ENCODE data around the gene NCOA1.

Gene NCOA1

DNA sequence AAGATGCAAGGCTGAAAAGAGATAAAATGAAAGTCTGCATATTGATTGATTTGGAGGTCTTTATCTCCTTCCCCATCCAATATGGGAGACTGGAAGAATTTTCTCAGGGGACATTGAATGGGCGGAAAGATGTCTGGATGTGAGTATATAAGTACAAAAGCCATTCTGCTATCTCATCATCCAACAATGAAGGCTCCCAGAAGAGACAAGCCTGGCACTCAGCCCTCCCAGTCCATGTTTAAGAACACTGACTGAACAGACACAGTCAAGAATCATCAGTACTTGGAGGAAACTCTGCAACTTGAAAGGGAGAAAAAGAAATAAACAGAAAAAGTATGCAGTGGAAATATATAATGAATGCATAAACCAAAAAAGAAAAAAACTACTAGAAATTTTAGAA, 221.2 kb downstream of the NCOA1 start:
- no peak for DNase-seq

DNA sequence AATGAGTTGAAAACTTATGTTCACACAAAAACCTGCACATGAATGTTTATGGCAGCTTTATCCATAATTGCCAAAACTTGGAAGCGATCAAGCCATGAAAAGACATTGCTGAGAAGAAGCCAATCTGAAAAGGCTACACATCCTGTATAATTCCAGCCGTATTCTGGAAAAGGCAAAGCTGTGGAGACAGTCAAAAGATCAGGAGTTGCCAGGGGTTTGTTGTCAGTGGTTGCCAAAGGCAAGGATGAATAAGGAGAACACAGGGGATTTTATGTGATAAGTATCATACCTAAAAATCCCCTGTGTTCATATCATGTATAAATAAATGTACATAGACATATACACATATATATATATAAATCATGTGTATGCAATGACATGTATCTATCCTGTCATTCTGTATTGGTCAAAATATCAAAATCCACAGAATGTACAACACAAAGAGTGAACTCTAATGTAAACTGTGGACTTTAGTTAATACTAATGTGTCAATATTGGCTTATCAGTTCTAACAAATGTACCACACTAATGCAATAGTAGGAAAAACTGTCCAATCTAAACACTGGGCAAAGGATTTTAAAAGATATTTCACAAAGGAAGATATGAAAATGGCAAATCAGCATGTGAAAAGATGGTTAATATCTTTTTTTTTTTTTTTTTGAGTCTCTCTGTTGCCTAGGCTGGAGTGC, 226.4 kb downstream of the NCOA1 start:
- DNase-seq, result no peak

DNA sequence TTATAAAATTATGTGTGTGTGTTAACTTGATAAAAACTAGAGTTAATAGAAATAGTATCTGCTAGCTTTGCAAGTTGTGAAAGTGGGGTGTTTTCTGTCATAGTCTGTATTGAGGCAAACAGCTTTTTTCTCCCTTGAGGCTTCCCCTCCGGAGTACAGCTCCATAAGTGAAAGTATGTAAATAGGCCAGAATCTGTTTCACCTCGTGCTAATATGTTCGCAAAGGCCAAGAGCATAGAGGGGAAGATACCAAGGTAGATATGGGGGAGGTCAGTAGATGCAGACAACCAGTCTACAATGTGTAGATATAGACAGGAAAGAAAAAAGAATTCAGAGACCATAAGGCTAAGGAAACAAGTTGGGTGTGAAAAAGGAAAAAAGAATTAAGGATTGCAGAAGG, 229.3 kb downstream of the NCOA1 start:
- DNase-seq, result no peak

DNA sequence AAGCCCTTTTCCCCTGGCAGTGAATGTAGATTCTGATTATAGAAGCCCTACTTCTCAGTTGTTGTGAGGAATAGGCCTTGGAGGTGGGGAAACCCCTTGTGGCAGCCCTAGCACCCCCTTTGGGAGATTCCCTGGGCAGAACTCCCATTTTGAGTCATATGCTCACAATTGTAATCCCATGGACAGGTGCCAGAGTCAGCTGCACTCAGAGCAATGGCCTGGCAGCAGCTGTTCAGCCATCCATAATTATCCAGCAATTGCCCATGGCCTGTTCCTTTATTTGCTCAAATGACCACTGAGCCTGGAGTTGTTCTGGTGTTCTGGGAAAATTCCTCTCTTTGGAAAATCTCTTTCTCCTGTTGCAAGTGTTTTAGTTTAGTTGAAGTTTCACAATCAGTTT, 230.4 kb downstream of the NCOA1 start:
- no peak for DNase-seq

DNA sequence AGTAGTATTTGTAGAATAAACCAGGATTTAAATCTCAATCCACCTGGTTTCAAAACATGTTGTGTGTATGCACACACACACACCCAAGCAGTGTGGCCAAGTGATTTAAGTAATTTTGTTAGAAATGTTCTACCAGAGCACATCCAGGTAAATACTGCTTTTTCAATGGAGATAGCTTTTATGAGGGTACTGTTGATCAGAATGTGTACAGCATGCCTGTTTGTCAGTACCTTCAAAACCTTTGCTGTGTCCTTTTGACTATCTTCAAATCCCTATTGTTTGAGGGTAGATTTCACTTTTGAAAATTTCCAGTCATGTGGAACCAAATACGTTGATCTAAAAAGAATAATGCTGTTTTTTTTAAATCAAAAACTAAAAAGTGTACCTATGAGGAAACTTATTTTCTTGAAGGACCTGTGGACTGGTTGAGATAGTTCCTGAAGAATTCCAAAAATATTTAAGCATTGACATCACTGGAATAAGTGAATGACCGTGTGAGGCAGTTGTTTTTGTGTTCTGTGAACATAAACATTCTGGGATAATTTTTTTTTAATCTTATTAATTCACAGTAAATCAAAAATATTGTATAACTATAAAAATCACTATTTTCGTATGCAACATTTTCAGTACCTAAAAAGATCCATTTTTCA, 231.2 kb downstream of the NCOA1 start:
- no peak for DNase-seq

DNA sequence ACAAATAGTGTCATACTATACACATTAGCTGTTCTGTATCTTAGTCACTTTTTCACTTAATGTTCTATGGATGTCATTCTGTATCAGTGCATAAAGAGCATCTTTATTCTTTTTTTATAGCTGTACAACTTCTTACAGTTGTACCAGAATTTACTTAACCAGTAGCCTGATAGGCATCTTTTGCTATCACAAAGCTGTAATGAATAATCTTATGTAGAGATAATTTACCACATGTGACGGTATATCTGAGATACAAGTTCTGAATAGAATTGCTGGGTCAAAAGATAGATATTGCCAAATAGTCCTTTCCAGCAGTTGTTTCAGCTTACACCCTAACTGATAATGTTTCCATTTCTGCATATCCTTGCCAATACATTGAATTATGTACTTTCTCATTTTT, 232.1 kb downstream of the NCOA1 start:
- DNase-seq, result no peak

DNA sequence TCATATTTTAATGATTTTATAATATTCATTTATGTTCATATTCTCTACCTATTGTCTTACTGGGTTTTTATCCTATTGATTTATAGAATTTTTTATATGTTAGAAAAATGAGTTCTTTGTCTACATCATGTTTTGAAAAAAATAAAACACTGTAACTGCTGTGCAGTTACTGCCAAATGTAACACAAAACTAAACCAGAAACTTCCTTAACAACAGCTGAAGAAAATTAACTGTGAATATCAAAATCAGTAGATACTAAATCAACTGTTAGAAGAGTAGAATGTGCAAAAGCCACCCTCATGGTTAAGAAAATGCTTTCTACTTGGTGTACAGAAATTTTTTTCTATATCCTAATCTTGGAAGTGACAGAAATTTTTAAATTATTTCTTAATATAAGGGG, 232.6 kb downstream of the NCOA1 start:
- DNase-seq, result no peak

DNA sequence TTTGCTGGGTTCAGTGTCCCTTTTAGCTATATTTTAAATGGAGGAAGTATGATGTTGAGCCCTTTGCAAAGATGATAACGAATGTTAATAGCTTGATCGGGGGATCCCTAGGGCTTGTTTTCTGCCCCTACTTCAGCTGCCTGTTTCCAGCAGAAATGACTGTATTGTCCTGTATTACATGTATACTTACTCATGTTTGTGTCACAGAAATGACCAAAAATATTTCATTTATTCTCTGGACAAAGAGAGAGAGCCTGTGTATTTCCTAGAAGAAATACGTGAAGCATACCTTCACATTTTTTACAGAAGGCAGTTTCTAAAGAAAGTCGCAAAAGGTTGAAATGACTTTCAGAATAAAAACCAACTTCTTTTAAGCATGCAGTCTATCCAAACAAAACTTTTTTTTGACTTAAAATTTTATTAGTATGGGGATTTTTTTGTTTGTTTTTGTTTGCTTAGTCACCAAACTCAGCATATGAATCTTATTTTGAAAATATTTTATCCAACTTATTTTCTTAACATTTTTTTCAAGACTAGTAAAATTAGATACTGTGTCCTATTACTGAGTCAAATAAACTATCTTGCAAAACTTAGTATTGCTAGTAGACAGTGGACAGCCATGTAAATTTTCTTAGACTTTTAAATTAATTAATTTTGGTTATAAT, 233.2 kb downstream of the NCOA1 start:
- no peak for DNase-seq

DNA sequence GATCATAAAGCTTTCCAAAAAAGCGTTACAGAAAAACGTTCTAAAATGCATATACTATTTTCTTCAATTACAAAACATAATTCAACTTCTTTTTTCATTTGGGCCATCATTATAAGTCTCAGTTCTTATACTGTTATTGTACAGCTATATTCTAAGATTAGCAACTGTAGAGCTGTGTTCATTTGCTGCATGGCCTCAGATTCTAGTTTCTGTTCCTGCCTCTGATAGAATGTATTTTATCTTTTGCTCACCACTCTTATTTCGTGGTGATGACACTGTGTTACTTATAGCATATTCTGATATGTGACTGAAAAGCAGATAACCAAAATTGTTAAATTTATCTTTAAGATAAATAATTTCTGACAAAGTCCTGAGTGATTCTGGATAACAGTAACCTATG, 234.9 kb downstream of the NCOA1 start:
- no peak for DNase-seq

DNA sequence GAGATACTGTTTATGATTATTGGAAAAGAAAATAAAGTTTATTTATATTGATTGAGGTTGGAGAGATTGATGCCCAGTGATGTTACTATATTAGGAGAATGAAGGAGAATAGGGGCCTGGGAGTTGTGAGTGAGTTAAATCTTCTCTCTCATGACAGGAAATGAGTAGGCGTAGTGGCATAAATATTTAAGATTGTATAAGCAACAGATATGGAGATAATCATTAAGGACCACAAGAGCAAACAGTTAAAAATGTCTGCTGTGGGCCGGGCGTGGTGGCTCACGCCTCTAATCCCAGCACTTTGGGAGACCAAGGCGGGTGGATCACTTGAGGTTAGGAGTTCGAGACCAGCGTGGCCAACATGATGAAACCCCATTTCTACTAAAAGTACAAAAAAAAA, 239.4 kb downstream of the NCOA1 start:
- no peak for DNase-seq

DNA sequence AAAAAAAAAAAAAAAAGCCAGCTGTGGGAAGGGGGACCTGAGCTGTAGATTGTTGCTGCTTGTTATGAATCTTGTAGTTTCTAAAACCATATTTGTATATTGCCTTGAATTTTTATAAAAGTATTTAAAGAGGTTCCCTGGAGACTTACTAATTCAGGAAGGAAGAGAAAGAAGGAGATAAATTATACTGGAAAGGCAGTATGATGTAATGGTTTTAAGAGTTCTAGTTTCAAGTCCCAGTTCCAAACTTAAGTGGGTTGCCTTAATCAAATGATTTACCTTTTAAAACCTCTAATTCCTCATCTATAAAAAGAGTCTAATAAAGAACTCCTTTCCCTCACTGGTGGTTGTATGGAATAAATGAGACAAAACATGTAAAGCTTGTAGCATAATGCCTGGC, 240.0 kb downstream of the NCOA1 start:
- no peak for DNase-seq

DNA sequence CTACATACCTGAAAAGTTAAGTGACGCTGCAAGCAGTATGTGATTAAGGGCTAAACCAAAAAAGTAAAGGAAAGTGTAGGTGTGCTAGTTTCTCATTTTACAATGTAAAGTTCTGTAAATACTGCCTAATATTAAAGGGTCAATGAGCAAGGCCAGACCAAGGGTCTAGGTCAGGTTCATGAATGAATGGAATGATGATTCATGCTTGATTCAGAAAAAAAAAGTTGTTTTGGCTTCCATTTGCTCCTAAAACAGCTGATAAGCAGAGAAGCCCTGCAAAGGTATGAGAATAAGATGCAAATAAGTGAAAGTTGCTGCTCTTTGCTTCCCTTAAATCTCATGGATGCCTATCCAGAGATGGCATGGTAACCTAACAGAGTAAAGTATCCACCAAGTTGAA, 240.9 kb downstream of the NCOA1 start:
- no peak for DNase-seq

DNA sequence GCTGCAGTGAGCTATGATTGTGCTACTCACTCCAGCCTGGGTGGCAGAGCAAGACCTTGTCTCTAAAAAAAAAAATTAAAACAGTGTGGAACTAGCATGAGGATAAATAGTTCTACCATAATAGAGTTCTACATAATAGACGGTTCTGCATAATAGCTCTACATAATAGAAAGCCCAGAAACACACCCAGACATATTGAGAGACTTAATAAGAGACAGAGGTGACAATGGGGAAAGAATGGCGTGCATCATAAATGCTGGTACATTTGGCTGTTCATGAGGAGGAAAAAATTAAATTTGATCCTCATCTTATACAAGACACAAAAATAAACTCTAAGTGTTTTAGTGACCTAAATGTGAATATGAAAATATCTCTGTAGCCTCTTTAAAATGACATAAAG, 243.7 kb downstream of the NCOA1 start:
- peak; percentile 32 for DNase-seq

DNA sequence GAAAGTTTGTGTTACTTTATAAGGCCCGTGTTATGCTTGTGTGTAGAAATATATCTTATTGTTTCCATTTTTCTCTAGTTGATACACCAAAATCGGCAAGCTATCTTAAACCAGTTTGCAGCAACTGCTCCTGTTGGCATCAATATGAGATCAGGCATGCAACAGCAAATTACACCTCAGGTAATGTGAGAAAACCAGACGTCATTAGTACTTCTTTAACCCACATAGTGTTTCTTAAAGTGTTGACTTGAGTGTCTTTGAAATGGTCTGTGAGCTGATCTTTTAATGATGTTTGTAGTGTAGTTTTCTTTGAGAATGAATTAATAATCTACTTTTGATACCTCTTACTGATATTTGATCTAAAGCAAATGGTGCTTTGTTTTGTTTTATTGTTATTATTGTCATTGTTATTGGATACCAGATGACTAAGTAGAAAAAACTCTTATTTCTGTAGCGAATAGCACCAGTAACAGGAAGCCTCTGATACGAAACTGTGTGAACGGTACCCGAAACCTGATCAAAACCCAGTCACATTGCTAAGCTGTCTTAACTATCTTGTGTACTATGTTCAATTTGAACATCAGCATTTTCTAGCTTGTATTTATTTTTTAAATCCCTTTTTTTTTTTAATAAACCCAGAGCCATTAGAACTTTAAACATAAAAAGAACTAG, 248.4 kb downstream of the NCOA1 start:
- DNase-seq, result no peak

DNA sequence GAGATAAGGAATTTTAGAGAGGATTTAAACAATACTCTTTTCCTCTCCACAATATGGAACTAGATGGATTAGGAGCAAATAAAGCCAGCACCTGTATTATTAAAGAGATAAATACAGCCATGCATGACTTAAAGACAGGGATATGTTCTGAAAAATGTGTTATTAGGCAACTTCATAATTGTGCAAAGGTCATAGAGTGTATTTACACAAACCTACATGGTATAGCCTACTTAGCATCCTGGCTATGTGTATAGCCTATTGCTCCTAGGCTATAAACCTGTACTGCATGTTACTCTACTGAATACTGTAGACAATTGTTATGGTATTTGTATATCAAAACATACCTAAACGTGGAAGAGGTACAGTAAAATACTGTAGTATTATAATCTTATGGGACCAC, 249.1 kb downstream of the NCOA1 start:
- DNase-seq, result no peak

DNA sequence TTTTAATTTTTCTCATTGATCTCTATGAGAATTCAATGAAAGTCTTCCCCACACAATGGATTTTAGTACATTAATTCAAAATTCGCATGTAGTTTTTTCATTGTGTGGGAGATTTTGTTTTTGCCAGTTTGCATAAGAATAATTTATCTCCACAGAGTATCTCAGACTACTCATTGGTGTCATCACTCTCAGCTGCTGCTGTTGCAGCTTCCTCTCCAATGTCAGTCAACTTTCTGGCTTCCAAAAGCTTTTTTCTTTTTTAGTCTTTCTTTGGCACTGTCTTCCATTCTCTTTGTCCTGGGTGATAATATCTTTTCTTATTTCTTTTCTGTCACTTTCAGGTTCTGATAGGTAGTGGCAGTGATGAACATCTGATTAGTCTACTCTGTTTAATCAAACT, 251.7 kb downstream of the NCOA1 start:
- no peak for DNase-seq

DNA sequence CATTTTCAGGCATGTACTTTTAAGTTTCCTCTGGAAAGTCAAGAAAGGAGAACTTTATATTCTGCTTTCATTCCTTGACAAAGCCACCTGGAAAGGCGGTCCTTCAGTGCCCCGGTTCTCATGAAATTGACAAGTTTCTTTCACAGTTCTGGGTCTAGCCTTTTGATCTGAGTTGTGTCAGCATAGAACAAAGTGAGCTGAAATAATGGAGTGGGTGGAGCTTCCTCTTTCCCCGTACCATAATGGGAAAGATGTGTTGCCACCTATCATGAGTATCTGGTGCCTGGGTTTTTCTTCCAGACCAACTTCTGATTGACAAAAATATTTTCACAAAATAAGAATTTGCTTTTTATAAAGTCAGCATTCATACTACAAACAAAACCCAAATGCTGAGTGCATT, 252.9 kb downstream of the NCOA1 start:
- no peak for DNase-seq

DNA sequence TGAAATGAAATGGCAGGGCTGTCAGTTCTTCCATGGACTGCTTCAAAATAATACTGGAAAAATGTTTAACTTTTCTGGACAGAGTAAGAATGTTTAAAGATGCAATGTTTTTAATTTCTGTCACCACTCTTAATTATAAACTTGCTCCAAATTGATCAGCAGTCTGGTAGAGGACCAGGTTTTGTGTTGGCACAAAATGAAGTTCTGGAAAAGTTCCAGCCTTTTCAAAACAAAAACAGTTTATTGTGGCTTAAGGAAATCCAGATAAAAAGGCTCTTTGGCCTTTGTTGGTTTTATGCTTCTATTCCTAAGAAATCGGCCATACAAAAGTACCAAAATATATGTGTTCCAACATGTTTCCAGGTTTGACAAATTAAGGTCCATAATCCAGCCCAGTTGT, 253.3 kb downstream of the NCOA1 start:
- DNase-seq, result no peak

DNA sequence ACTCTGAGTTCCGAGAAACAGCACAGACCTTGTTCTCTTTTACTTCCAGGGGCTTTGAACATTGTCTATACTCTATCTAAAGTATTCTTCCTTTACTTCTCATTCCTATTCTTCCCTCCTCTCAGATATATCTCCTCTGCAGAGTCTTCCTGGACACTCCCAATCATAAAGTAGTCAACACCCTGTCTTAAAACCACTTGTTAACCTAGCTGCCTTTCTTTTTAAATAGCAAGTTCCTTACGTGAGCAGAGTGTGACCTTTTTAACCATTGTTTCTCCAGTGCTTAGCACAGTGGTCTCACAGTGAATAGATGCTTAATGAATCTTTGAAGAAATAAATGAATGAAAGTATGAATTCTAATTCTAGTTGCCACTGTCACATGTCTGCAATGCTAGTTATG, 254.8 kb downstream of the NCOA1 start:
- no peak for DNase-seq

DNA sequence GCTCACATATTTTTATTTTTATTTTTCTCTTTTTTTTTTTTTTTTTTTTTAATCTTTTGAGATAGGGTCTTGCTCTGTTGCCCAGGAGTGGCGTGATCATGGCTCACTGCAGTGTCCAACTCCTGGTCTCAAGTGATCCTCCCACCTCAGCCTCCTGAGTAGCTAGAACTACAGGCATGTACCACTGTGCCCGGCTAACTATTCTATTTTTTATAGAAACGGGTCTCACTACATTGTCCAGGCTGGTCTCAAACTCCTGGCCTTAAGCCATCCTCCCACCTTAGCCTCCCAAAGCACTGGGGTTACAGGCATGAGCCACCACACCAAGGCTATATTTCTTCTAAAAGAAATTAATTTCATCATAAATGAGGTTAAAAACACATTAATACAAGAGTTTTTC, 256.2 kb downstream of the NCOA1 start:
- DNase-seq, result no peak

DNA sequence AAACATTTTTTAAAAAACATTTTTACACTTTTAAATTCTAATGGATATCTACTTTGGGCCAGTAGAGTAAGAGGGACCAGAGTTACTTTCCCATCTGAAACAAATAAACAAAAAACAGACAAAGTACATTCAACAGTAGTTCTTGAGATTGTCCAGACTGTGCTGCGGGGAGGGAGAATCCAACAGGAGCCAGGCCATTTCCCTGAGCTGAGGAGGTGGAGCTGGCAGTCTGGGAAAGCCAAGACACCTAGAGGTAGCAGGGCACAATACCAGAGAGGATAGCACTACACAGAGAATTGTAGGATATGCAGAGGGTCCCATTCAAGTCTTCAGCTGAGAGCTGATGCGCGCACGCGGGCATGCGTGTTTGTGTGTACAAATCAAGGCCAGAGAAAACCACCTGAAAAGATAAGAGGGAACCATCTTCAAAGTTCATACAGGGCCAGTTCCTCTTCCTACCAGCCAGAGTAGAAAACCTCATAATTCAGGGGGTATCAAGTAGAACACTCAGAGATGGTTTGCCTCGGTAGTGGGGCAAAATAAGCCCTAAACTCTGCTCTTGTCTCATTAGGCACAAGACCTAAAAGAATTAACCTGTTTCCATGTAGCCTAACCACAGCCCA, 258.1 kb downstream of the NCOA1 start:
- DNase-seq, result no peak

DNA sequence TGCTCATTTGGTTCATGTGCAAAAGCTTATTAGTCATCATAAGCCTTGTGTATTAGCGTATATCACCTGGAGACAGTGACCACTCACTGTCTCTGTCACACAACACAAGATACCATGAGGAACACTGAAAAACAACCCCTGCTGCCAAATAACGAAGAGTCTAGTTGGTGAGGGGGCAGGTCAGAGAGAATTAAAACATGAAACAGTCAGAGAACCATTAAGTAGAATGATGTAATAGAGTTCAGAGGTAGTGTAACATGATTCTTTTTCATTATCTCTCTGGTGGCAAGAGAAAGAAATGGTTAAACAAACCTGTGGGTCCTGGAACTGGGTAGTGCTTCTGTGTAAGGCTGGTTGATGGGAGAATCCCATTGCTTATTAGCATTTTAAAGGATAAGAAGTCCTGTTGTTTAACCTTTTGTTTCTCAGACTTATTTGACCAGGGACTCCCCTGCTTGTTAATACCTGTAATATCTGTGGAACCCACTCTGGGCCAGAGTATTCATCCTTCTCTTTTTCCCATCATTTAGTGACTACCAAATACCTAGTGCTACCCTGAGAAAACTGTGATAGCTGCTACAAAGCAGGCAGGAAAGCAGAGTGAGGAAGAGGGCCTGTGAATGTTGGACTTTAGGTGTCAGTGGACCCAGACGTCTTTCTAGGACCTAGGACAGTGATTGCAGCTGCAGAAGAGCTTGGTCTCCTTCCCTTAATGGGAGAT, 264.1 kb downstream of the NCOA1 start:
- peak; percentile 32 for DNase-seq

DNA sequence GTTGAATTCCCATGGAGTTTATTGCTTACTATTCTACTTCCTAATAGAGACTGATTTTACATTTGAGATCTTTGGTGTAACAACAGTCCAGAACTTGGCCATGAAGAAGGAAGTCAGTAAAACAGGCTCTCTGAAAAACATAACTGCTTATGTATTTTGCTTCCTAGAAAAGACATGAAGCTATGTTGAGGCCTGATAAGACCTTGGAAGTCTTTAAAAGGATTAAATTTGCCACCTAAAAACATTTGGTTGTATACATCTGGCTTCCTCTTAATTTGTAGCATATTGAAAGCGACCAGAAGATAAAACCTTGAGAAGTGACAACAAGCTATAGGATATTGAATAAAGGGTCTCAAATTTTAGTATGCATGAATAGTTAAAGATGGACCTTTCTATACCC, 265.7 kb downstream of the NCOA1 start:
- no peak for DNase-seq

Measured in NCI-H748 treated with DMSO at 0.1 percent for 48 hours (cell line).